ENCODE results near the gene TECPR2. TPM values are rescaled to one million over a fixed set of nuclear protein-coding genes. Genes with fewer than 3 reads are reported as not detected.

TECPR2 gene
- total and polyA plus RNA-seq, 2 of the 13 experiments (the other 11 are each of a cell fraction or from before 2014, with no cell fraction given) = 3.5 to 5.7 TPM

GRCh38 chr14:102540315-102541028, 177.7 kb downstream of the TECPR2 start (continued):
- no peak for TF ChIP-seq CEBPZ (IDR thresholded peaks at IDR 0.05; ENCODE audit: low read length)
- 0 out of 2 replicates have a peak, but pooled peaks have one; percentile 44 for TF ChIP-seq ZSCAN9 (CRISPR knock-in tag; IDR thresholded peaks at IDR 0.05; ENCODE audit: borderline replicate concordance)
- TF ChIP-seq ZNF430 (CRISPR knock-in tag; IDR thresholded peaks at IDR 0.05) = peak; percentile 78; the same call in 1 of the 2 replicates
- TF ChIP-seq TAF1 (CRISPR knock-in tag; IDR thresholded peaks at IDR 0.05) = peak; percentile 28
- no peak for TF ChIP-seq ZNF501 (CRISPR knock-in tag; IDR thresholded peaks at IDR 0.05)
- no peak for TF ChIP-seq ELK4 (CRISPR knock-in tag; IDR thresholded peaks at IDR 0.05; ENCODE audit: borderline replicate concordance)
- no peak for TF ChIP-seq KDM1A (CRISPR knock-in tag; IDR thresholded peaks at IDR 0.05)
- peak; percentile 68; the same call in 1 of the 2 replicates for TF ChIP-seq ZNF253 (CRISPR knock-in tag; IDR thresholded peaks at IDR 0.05; ENCODE audit: borderline replicate concordance)
- TF ChIP-seq ZNF770 (CRISPR knock-in tag; IDR thresholded peaks at IDR 0.05) = no peak
- no peak for TF ChIP-seq NR1H2 (CRISPR knock-in tag; IDR thresholded peaks at IDR 0.05; ENCODE audit: borderline replicate concordance, low read depth)
- peak; percentile 61 to 66; a peak in 2 of 4 replicates for TF ChIP-seq POLR2A (IDR thresholded peaks at IDR 0.05; ENCODE audit: insufficient read depth in 1 of 2, low read depth in 2 of 2, low read length in 2 of 2)
- TF ChIP-seq ZNF609 (CRISPR knock-in tag; IDR thresholded peaks at IDR 0.05; ENCODE audit: borderline replicate concordance) = no peak
- peak; percentile 54; the same call in 1 of the 2 replicates for TF ChIP-seq ZNF225 (CRISPR knock-in tag; IDR thresholded peaks at IDR 0.05)
- peak; percentile 83; the same call in 1 of the 2 replicates for TF ChIP-seq HOXA9 (CRISPR knock-in tag; IDR thresholded peaks at IDR 0.05; ENCODE audit: borderline replicate concordance)
- TF ChIP-seq GATAD2A (CRISPR knock-in tag; IDR thresholded peaks at IDR 0.05) = peak; percentile 19
- TF ChIP-seq NFRKB (IDR thresholded peaks at IDR 0.05) = no peak
- no peak for TF ChIP-seq NCOA5 (CRISPR knock-in tag; IDR thresholded peaks at IDR 0.05)
- no peak for TF ChIP-seq ELF4 (CRISPR knock-in tag; IDR thresholded peaks at IDR 0.05; ENCODE audit: borderline replicate concordance)
